ENCODE measurements around the gene CEACAM5.

CEACAM5 gene

DNA sequence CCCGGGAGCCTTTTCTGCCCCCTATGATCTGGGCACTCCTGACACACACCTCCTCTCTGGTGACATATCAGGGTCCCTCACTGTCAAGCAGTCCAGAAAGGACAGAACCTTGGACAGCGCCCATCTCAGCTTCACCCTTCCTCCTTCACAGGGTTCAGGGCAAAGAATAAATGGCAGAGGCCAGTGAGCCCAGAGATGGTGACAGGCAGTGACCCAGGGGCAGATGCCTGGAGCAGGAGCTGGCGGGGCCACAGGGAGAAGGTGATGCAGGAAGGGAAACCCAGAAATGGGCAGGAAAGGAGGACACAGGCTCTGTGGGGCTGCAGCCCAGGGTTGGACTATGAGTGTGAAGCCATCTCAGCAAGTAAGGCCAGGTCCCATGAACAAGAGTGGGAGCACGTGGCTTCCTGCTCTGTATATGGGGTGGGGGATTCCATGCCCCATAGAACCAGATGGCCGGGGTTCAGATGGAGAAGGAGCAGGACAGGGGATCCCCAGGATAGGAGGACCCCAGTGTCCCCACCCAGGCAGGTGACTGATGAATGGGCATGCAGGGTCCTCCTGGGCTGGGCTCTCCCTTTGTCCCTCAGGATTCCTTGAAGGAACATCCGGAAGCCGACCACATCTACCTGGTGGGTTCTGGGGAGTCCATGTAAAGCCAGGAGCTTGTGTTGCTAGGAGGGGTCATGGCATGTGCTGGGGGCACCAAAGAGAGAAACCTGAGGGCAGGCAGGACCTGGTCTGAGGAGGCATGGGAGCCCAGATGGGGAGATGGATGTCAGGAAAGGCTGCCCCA, 11.8 kb upstream of the CEACAM5 start:
- TF ChIP-seq, protein P1, sequence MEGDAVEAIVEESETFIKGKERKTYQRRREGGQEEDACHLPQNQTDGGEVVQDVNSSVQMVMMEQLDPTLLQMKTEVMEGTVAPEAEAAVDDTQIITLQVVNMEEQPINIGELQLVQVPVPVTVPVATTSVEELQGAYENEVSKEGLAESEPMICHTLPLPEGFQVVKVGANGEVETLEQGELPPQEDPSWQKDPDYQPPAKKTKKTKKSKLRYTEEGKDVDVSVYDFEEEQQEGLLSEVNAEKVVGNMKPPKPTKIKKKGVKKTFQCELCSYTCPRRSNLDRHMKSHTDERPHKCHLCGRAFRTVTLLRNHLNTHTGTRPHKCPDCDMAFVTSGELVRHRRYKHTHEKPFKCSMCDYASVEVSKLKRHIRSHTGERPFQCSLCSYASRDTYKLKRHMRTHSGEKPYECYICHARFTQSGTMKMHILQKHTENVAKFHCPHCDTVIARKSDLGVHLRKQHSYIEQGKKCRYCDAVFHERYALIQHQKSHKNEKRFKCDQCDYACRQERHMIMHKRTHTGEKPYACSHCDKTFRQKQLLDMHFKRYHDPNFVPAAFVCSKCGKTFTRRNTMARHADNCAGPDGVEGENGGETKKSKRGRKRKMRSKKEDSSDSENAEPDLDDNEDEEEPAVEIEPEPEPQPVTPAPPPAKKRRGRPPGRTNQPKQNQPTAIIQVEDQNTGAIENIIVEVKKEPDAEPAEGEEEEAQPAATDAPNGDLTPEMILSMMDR (IDR thresholded peaks at IDR 0.05), result no peak

DNA sequence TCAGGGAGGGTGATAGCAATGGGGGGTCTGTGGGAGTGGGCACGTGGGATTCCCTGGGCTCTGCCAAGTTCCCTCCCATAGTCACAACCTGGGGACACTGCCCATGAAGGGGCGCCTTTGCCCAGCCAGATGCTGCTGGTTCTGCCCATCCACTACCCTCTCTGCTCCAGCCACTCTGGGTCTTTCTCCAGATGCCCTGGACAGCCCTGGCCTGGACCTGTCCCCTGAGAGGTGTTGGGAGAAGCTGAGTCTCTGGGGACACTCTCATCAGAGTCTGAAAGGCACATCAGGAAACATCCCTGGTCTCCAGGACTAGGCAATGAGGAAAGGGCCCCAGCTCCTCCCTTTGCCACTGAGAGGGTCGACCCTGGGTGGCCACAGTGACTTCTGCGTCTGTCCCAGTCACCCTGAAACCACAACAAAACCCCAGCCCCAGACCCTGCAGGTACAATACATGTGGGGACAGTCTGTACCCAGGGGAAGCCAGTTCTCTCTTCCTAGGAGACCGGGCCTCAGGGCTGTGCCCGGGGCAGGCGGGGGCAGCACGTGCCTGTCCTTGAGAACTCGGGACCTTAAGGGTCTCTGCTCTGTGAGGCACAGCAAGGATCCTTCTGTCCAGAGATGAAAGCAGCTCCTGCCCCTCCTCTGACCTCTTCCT, 11.1 kb upstream of the CEACAM5 start:
- TF ChIP-seq, protein P1 (IDR thresholded peaks at IDR 0.05), result no peak

DNA sequence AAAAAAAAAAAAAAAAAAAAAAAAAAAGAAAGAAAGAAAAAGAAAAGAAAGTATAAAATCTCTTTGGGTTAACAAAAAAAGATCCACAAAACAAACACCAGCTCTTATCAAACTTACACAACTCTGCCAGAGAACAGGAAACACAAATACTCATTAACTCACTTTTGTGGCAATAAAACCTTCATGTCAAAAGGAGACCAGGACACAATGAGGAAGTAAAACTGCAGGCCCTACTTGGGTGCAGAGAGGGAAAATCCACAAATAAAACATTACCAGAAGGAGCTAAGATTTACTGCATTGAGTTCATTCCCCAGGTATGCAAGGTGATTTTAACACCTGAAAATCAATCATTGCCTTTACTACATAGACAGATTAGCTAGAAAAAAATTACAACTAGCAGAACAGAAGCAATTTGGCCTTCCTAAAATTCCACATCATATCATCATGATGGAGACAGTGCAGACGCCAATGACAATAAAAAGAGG, 9.6 kb upstream of the CEACAM5 start:
- TF ChIP-seq, protein P1 (IDR thresholded peaks at IDR 0.05), result no peak

DNA sequence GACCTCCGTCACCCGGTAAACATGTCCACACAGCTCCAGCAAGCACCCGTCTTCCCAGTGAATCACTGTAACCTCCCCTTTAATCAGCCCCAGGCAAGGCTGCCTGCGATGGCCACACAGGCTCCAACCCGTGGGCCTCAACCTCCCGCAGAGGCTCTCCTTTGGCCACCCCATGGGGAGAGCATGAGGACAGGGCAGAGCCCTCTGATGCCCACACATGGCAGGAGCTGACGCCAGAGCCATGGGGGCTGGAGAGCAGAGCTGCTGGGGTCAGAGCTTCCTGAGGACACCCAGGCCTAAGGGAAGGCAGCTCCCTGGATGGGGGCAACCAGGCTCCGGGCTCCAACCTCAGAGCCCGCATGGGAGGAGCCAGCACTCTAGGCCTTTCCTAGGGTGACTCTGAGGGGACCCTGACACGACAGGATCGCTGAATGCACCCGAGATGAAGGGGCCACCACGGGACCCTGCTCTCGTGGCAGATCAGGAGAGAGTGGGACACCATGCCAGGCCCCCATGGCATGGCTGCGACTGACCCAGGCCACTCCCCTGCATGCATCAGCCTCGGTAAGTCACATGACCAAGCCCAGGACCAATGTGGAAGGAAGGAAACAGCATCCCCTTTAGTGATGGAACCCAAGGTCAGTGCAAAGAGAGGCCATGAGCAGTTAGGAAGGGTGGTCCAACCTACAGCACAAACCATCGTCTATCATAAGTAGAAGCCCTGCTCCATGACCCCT, 9.0 kb upstream of the CEACAM5 start:
- TF ChIP-seq, protein P1 (IDR thresholded peaks at IDR 0.05), result no peak

DNA sequence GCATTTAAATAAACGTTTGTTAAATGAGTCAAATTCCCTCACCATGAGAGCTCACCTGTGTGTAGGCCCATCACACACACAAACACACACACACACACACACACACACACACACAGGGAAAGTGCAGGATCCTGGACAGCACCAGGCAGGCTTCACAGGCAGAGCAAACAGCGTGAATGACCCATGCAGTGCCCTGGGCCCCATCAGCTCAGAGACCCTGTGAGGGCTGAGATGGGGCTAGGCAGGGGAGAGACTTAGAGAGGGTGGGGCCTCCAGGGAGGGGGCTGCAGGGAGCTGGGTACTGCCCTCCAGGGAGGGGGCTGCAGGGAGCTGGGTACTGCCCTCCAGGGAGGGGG, 8.5 kb upstream of the CEACAM5 start:
- TF ChIP-seq, protein P1 (IDR thresholded peaks at IDR 0.05), result no peak

DNA sequence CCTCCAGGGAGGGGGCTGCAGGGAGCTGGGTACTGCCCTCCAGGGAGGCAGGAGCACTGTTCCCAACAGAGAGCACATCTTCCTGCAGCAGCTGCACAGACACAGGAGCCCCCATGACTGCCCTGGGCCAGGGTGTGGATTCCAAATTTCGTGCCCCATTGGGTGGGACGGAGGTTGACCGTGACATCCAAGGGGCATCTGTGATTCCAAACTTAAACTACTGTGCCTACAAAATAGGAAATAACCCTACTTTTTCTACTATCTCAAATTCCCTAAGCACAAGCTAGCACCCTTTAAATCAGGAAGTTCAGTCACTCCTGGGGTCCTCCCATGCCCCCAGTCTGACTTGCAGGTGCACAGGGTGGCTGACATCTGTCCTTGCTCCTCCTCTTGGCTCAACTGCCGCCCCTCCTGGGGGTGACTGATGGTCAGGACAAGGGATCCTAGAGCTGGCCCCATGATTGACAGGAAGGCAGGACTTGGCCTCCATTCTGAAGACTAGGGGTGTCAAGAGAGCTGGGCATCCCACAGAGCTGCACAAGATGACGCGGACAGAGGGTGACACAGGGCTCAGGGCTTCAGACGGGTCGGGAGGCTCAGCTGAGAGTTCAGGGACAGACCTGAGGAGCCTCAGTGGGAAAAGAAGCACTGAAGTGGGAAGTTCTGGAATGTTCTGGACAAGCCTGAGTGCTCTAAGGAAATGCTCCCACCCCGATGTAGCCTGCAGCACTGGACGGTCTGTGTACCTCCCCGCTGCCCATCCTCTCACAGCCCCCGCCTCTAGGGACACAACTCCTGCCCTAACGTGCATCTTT, 7.8 kb upstream of the CEACAM5 start:
- TF ChIP-seq, protein P1 (IDR thresholded peaks at IDR 0.05), result no peak
